Spleen (tissue), 7 donors: ENCODE measurements around the gene MYOCD.

Source experiments
- POLR2A ChIP-seq, 3 donors: fragments of 450-650 bp; IDR thresholded peaks; one replicate each; pipeline ENCODE4 v1.5.1; 2017; ENCODE audit warnings: antibody characterized with exemption in 3 of 3, mild to moderate bottlenecking in 1 of 3
- POLR2AphosphoS5 ChIP-seq, 3 donors: sonication (generic); formaldehyde crosslinking; IDR thresholded peaks; one replicate each; pipeline ENCODE4 v1.5.1; 2017; ENCODE audit warnings: antibody characterized with exemption in 3 of 3
- TF ChIP-seq, protein P1 (sequence below), 11 experiments: fragments of 200-600 bp in 7 of 11; fragments of 450-650 bp in 4 of 11; sonication (generic) in 4 of 11; IDR thresholded peaks in 8 of 11; conservative IDR thresholded peaks in 3 of 11; 1 replicate in 7 of 11; 2 replicates in 4 of 11; pipeline versions ENCODE4 v1.4.0 to v1.8.0; 2016 to 2021; ENCODE audit warnings: antibody characterized with exemption in 11 of 11, inconsistent platforms in 4 of 11, mild to moderate bottlenecking in 1 of 11
- donor health status: DM: no; HTN: no; CAD: no; lungs with moderate emphysema.
- donor health status: DM: no; HTN: no; CAD: no.
- donor health status: DM: no; HTN: no; CAD: no.

DNA sequence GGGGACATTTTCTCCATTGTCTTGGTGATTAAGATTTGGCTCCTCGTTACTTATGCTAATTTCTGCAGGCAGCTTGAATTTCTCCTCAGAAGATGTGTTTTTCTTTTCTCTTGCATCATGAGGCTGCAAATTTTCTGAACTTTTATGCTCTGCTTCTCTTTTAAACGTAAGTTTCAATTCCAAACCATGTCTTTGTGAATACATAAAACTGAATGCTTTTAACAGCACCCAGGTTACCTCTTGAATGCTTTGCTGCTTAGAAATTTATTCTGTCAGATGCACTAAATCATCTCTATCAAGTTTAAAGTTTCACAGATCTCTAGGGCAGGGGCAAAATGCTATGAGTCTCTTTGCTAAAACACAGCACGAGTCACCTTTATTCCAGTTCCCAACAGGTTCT, 143.0 kb downstream of the MYOCD start:
- TF ChIP-seq, protein P1, sequence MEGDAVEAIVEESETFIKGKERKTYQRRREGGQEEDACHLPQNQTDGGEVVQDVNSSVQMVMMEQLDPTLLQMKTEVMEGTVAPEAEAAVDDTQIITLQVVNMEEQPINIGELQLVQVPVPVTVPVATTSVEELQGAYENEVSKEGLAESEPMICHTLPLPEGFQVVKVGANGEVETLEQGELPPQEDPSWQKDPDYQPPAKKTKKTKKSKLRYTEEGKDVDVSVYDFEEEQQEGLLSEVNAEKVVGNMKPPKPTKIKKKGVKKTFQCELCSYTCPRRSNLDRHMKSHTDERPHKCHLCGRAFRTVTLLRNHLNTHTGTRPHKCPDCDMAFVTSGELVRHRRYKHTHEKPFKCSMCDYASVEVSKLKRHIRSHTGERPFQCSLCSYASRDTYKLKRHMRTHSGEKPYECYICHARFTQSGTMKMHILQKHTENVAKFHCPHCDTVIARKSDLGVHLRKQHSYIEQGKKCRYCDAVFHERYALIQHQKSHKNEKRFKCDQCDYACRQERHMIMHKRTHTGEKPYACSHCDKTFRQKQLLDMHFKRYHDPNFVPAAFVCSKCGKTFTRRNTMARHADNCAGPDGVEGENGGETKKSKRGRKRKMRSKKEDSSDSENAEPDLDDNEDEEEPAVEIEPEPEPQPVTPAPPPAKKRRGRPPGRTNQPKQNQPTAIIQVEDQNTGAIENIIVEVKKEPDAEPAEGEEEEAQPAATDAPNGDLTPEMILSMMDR (IDR thresholded peaks at IDR 0.05 in 8 of 11, conservative IDR thresholded peaks at IDR 0.05 in 3 of 11): no peak
- TF ChIP-seq POLR2AphosphoS5 (IDR thresholded peaks at IDR 0.05) (no peak), POLR2A (IDR thresholded peaks at IDR 0.05) (no peak)
